Activated naive CD4-positive, alpha-beta T cell (primary cell): ENCODE data around the gene SETD5.
A peak's percentile ranks its signal among the peaks of the same experiment; 100 is the strongest.

Source experiments
- DNase-seq, 4 experiments: peaks; one replicate each; lab custom pipeline; 2025; lab: John Stamatoyannopoulos, UW

The SETD5 gene

DNA sequence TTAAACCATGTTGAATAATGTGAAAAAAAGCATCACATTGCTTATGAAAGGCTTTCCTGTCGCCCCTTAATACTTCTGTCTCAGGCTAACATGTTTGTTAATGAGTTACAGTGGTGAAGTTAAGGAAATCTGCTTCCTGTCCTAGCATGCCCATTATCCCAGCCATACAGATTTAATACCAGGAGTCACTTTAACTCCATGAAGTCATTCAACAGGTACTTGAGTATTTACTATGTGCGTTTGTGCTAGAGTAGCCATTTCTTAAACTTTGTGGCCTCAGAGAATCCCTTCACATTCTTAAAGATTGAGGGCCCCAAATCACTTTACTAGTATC lies 10.1 kb upstream of the SETD5 start:
- DNase-seq = no peak

DNA sequence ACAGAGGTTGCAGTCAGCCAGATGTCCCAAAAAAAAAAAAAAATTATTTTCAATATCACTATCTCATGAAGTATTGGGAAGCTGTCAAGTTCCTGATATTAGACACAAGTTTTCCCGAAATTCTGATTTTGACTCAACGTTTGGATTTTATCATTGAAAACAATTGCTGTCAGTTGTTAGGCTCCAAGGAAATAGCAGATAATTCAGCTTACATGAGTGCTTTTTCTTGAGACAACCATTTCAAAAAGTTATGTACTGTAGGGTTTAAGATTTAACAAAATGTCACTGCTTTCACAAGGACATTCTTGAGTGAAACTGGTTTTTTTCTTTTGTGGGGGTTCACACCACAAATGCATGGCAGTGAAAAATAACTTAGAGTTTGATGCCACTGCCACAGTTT lies 9.3 kb upstream of the SETD5 start:
- no peak for DNase-seq

DNA sequence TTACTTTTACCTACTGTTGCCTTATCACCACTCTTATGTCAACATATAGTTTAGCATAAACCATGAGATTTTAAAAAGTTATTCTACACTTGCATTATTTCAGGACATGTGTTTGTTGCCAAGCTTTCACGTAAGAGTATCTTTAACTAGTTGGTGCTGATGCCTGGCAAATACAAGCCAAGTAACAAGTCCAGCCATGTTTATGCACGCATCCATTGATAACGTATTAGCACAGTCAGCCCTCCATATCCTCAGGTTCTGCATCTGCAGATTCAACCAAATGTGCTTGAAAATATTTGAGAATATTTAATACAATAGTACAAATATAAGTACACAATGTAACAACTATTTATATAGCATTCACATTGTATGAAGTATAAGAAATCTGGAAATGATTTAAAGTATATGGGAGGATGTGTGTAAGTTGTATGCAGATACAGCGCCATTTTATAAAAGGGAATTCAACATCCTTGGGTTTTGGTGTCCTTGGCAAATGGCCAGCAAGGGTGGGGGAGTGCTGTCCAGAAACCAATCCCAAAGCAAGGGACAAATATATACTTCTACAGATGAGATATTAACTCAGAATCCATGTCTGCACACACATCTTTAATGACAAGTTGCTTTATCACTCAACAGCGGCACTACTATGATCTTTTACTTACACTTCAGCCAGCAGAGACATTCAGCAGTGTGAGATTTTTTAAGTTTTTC lies 8.7 kb upstream of the SETD5 start:
- DNase-seq = no peak

DNA sequence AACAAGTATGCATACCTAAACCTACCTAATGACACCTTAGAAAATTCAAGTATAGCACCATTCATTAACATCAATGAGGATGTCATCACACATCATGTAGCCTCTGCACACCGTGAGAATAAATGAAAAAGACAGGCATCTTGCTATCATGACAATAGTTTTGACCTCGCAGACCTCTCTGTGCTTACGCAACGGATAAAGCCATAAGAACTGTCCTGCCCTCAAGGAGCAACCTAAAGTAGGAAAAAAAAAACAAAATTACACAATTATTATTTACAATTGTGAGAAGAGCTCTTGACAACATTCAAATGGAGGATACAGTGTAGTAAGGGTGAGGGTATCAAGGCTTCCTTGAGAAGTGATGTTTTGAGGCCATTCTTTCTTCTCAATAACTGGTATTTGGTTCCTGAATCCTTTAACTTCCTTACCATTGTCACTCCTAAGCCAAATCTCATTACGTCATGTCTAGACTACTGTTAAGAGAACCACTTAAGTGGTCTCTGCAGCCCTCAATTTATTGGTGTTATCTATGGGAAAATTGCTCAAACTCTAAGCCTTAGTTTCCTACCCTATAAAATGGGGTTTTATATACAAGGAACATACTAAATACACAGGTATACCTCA lies 7.0 kb upstream of the SETD5 start:
- no peak for DNase-seq

DNA sequence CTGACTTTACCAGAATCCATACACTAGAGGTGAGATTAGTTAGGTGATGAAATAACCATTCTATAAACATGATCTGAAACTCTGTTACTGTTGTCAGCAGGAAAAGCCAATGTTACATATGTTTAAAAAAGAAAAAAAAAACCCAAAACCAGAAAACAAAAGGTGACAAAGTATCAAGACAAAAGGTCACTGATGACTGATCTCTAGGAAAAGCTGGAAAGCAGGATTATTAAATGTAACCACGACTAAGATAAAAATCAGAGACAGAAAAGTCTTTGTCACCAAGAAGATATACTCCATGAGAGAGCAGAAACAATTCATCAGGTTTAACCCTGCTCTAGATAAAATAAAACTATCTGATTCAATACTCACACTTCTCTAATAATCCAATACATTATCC lies 5.4 kb upstream of the SETD5 start:
- no peak for DNase-seq

DNA sequence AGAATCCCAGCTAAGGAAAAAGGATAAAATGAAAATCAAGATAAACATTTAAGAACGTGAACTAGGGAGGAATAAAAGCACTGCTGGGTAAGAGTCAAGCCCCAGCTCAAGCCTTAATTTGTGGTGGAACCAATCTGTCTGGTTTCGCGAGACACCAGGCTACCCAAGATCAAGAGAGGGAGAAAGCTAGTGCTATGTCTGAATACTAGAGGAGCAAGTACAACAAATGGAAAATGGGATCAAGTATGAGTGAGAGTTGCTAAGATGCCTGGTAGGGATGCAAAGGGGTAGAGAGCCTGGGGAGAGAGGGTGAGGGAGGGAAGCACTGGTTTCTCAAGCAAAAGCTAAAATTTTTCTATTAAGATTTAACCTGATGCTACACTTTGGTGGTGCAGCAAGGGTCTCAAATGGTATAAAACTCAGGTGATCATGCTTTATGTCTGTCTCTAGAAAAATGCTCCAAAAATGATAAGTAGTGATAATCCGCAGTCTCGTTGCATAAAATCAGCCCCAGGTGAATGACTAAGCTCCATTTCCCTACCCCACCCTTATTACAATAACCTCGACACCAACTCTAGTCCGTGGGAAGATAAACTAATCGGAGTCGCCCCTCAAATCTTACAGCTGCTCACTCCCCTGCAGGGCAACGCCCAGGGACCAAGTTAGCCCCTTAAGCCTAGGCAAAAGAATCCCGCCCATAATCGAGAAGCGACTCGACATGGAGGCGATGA lies 1.7 kb upstream of the SETD5 start:
- DNase-seq = no peak

DNA sequence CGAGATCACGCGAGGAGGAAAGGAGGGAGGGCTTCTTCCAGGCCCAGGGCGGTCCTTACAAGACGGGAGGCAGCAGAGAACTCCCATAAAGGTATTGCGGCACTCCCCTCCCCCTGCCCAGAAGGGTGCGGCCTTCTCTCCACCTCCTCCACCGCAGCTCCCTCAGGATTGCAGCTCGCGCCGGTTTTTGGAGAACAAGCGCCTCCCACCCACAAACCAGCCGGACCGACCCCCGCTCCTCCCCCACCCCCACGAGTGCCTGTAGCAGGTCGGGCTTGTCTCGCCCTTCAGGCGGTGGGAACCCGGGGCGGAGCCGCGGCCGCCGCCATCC lies 1.1 kb upstream of the SETD5 start:
- DNase-seq = peak in 2 of 4 experiments; percentile 75 to 81

DNA sequence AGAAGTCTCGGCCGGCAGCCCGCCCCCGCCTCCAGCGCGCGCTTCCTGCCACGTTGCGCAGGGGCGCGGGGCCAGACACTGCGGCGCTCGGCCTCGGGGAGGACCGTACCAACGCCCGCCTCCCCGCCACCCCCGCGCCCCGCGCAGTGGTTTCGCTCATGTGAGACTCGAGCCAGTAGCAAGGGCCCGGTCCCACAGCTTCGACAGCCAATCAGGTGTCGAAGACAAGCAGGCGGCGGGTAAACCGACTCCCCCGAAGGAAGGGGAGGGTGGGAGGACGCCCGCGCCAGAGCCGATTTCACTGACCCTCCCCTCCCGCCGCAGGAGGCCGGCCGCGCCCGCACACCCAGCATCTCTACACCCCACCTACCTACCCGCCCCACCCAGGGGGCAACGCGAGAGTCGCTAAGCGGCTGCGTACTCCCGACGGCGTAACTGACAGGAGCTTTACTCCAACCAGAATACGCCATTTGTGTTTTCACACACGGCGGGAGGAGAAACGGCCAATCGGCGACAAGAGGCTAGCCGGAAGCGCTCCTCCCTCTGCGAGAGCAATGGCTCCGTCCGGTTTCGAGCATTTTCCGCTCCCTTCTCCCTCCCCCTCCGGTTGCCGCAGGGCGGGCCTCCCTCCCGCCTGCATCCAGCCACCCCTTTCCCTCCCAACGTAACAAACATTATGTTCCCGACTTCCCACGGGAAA lies 633 bp upstream of the SETD5 start:
- peak; percentile 97 to 100 (median 98) for DNase-seq

DNA sequence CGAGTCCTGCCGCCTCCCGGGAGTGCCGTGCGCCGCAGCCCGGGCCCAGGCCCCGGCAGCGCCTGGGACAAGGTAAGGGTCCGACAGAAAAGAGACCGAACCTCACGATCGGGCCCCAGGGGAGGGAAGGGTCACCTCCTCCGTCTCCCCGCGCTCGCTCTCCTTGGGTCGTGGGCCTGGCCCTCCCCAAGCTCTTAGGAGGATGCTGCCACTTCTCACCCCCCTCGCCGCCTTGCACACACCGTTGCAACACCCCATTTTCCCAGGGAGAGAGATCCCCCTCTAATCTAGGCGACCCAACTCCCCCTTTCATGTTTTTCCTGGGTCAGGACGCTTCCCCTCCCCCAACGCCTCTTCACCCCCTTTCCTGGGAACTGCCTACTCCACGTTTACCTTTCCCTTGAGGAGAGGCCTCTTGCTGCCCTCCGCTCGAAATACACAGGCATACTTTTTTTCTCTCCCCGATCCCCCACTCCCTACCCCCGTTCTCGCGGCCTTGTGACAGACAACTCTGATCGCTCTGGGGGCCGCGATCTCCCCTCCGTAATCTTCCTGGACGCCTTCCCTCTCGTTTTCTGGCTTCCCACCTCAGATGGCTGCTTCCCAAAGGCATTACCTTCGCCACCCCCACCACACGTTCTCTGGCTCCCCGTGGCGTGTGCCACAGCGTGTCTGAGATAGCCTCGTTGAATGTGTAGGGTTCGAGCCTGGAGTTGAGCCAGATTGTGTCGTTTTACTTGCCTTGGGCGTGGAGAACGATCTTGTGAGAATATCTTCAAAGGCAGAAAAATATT lies 688 bp downstream of the SETD5 start:
- DNase-seq = peak in 3 of 4 experiments; percentile 5 to 39 (median 33)

DNA sequence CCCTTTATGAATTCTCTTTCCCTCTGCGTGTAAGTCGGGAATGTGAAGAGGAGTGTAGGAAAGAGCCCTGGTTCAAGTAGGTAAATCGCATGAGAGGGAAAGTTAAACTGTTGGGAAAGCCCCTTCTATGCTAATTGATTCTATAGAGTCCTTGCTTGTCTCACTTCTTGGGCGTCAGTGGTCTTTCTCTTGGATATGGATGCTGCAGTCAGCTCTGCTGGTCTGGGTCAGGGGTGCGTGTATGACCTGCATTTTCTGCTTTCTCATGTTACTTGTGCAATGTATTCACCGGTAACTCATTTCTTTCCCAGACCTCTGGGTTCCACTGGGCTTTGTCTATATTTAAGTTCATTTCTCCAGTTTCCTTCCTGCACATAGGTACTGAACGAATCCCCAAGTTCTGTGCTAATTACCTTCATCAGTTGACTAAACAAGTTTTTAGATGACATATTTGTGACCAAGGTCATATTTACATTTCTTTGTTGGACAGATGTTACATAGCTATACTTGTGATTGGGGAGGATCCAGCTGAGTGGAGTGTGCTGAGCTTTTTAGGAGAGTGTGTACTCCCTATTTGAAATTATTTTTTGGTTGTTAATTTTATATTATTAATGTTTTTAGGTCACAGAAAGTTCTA lies 1.4 kb downstream of the SETD5 start:
- DNase-seq = no peak

DNA sequence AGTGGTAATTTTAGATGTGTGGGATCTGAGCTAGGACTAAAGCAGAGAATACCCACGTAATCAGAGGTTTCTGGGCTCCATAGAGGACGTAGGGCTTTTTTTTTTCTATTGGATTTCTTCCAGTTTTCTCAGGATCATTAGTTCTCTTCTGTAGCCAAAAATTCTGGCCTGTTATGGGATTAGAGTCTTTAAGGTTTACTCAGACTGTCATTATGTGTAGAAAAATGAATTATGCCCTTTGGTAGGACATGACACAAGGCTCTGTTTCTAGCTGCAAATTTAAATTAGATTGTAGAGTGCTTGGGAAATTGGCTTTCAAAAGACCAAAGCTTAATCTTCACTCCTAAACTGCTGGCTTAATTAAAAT lies 1.9 kb downstream of the SETD5 start:
- DNase-seq = no peak

DNA sequence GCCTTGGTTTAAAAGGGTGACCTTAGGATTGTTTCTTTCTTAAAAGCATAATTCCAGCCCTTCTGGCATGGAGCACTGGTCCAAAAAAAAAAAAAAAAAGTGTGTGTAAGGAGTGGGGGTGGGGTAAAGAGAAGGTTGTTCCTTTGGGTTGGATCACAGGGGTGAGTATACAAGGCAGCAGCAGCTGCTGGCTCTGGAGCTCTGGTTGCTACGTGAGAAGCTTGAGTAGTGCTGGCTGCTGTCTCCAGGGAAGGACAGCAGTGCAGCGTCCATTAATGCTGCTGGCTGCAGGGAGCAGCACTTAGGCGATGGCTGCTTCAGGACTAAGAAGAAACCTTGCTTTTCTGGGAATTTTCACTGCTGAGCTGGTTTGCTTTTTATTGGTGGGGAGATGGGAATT lies 2.3 kb downstream of the SETD5 start:
- DNase-seq = no peak

DNA sequence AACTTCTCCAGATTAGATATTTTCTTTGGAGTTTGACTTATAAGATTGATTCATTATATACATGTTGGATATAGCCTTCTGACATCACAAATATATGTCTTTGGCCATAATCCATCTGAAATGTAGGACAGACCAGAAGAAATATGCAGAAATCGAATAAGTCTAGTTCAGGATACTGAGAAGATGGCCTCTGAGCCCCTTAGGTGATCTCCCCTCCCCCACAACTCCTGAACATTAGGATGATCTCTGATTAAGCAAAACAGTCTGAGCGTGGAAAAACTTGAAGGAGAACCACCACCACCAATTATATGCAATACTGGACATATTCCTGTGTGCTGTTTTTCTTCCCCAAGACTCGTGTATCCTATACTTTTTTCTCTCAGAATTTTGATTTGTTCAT lies 3.2 kb downstream of the SETD5 start:
- no peak for DNase-seq

DNA sequence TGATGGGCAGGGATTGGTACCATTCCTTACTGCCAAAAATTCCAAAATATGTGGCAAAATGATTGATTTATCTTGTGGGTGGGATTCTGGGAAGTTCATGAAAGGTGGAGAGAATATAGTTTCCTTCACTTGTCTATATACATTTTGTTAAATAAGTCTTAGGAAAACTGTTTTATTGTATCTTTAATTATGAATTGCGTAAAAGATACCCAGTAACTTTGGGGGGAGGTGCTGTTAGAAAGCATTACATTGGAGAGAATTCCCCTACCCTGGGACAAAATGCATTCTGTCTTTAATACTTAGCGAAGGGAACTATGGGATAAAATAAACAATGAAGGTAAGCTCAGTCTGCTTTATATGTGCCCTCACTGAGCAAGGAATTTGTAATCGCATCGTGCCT lies 4.6 kb downstream of the SETD5 start:
- DNase-seq = no peak

DNA sequence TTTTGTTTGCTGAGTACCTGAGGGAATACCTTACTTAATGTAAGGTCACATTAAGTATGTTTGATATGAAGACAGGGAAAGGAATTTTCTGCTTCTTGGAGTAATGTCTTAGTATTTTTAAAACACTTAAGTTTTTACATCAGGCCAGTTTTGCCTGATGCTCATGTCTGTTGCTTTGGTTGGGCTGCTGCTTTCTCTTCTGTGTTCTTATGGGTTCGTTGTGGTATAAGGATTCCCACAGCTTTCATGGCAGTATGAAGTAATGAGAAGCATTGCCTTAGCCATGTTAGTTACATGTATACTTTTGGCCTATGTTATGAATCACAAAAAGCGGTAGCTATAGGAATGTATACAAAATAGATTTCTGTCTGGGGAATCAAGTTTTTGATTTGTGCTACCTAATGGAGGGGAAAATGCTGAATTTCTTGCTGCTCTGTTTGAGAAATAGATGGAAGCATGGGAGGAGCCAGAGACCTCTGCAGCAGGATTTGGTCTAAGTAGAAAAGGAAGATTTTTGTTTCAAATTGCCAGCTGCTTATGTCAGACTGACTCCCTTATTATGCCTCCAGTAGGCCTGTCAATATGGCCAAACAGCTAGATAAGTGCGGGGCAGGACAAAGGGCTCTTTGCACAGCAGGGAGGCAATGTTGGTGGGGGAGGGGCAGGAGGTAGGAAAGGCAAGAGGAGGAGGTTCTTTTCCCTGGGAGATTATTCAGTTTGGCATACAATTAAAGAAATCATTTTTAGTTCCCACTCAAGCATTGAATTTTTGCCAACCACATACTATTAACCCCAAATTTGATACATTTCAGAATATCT lies 5.2 kb downstream of the SETD5 start:
- no peak for DNase-seq

DNA sequence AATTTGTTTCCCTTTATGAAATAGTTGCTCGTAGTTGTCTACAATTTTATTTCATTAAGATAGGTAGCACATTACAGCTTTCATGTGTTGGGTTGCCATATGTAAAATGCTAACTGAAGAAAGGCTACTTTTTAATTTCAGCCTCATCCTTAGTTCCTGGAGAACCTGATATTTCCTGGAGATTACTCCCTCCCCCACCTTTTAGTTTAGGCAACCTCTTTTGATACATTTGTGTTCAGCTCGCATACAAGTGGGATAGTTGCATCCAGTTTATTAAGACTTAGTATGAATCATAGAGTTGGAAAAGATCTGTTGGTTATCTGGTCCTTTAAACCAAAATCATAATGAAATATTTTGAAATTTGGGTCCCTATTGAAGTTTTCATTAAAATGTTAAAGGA lies 6.0 kb downstream of the SETD5 start:
- no peak for DNase-seq

DNA sequence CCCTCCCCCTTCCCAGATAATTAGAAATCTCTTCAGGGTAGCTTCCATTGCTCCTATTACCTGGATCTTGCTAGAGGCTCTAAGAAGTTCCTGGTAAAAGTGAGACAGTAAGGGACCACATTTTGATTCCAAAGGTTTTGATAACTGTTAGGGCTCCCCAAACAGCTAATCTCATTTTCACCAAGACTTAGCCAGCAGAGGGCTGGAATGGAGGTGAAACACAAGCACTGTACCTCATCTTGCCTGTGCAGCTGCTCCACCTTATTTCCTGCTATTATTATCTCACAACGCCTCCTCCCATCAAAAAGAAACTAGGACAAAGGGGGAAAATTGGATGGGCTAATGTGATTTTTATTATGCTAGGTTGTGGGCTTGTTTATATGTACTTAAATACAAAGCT lies 7.3 kb downstream of the SETD5 start:
- DNase-seq = no peak

DNA sequence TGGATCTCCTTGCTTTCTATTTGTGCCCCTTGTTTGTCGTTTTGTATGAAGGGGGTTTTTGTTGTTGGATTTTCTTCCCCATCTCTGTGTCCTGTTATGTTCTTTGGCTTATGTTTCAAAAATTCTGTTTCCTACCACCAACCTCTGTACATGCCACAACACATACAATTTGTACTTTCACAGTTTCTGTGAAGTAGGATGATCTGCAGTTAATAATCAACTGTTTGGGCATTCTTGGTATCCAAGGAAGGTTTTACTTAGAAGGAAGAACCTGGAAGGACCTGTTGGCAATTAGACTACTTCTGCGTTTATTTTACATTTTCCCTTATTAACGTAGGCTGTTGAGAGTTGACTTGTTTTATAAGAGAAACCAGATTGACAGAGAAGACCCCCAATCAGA lies 8.3 kb downstream of the SETD5 start:
- DNase-seq = no peak

DNA sequence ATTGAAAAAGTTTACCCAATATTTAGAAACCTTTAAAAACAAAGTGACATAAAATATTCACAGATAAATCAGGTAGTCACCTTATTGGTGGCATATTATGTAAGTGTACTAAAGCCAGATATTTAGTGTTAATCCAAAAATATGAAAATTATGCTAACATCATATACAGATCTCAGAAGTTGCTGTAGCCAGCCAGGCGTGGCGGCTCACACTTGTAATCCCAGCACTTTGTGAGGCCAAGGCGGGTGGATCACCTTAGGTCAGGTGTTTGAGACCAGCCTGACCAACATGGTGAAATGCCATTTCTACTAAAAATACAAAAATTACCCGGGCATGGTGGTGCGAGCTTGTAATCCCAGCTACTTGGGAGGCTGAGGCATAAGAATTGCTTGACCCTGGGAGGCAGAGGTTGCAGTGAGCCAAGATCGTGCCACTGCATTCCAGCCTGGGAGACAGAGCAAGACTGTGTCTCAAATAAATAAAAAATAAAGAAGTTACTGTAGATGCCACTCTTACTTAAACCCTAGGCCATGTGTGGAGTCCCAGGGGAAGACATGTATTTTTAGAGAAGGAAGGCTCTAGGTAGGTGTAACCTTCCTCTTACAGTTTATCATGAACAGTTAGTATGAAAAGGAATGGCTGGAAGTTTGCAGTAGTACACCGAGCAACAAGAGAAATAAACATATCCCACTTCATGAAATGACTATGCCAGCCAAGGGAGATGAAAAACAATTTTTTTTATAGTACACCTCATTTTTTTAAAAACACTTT lies 9.6 kb downstream of the SETD5 start:
- DNase-seq = no peak

DNA sequence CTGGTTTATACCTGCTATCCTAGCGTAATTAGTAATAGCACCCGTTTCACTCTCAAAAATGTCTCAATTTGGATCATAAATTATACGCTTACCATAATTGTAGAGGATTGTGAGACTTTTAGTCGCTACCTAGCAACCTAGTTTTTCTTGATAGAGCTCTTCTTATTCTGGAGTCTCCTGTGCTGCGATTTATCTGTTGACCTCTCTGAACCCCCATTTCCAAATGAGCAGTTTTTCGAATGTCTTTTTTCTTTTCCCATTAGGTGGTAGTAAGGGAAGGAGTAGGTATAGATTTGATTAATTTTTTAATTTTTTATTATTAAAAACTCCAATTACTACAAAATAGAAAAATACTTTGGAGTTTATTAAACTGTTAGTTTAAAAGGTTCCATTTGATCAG lies 10.6 kb downstream of the SETD5 start:
- DNase-seq = no peak
